Hematopoietic multipotent progenitor cell treated with erythropoietin and hydrocortisone succinate and interleukin-3 and kit ligand, for 15 days (in vitro differentiated cells): ENCODE results near the gene CKS1B.
"Not testable (repeated sequence)": the region's sequence is repeated elsewhere in the genome, so short reads cannot be mapped to it uniquely, and the experiment has no call there.

Experiments used
- DNase-seq: peaks from one replicate; pipeline ENCODE4 v3.0.0-alpha.2; 2015; ENCODE audit warnings: low spot score

The CKS1B gene

DNA sequence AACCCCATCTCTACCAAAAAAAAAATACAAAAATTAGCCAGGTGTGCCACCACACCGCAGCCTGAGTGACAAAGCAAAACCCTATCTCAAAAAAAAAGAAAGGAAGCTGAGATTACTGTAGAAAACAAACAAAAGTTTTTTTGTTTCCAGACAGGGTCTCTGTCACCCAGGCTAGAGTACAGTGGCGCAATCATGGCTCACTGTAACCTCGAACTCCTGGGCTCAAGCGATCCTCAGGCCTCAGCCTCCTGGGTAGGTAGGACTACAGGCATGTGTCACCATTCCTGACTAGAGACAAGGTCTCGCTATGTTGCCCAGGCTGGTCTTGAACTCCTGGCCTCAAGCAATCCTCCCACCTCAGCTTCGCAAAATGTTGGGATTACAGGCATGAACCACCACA, 10.1 kb upstream of the CKS1B start:
- DNase-seq = no peak

DNA sequence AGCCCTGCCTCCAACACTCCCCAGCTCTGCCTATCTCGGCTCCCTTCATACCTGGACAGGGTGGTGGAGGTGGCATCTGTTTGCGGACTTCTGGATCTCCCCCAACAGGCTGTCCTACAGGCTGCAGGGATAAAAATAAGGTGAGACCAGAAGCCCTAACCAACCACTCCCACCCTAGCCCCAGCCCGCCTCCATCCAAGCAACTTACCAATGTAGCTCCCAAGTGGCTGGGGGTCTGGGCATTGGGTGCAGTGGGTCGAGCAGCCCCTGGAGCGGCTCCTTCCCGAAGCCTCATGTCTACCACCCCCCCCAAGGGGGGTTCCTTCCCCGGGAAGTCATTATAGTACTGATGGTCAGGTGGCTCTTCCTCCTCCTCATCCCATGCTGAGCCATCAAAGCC, 8.4 kb upstream of the CKS1B start:
- no peak for DNase-seq

DNA sequence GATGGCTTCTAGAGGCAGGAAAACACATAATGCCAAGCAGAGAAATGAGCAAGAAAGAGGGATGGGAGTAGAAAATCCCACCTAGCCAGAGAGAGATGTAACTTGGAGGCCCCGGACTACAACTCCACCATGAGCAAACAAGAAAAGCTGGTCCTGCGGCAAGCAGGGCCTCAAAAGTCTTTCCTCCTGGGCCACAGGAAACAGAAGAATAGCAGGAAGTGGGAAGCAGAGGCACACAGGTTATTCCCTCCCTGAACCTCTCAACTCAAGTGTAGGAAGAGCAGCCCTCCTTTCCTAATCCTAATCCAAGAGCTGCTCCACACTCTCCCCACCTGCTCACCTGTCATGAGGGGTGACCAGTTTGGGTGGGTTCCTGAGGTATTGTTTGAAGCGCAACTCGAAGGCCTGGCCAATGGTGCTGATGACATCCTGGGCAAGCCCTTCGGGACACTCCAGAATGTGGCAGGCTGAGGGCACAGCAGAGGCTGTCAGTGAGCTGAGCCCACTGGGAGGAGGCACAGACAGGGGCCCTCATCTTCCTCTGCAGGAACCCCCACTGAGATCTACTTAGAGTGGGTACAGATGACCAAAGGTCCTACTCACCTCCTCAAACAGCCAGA, 7.0 kb upstream of the CKS1B start:
- DNase-seq = no peak

DNA sequence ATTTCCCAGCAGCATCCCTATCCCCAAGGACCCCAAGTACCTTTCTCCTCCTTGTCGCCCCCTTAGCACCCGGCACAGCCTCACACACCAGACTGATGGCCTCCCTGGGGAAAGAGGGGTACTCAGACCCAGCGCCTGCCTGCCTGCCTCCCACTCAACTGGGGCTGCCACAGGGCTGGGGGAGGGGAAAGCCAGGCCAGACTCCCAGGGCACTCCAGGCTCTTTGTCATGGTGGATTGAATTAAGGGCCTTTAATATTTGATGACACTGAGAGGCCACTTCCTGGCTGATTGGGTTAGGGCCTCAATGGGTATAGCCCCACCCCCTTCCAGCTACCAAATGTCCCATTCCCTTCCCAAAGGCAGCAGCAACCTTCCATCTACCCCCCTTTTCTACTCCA, 5.8 kb upstream of the CKS1B start:
- no peak for DNase-seq

DNA sequence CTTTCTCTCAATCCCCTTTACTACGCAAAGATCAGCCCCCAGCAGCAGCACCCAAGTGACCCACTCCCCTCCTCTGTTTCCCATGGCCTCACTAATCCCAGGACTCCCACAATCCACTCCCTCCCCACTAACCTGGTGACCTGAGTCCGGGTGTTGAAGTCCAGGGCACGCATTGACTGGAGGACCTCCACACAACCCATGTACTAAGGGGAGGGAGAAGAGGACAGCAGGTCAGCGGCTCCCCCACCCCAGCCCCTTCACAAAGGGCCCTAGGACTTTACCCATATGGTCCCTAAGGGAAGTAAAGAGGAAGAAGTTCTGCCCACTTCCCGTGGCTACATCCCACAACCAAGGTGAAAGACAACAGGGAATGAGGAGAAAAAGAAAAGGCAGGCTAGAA, 5.2 kb upstream of the CKS1B start:
- no peak for DNase-seq

DNA sequence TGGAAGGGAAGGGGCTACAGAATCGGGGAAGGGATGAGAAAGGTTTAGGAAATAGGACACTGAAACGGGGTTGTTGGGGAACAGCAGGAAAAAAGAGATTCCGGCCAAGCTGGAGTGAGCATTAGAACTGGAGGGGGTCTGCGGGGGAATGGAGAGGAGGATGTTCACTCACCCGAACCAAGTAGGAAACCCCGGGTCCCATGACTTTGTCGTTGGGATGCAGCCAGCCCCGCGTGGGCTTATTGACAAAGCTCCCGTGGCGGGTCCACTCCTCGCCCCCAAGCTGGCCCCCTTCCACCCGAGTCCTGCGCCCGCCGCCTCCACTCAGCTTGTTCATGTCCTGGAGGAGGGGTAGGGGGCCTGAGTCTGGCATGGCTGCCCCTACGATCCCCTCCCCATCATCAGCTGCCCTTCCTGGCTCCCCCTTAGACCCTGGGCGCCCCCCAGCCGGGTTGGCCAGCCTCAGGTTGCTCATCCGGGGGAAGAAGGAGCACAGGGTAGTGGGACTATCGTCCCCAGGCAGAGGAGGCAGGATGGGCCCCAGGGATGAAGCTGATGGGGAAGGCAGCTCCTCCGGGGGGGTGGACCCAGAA, 4.5 kb upstream of the CKS1B start:
- DNase-seq = no peak

DNA sequence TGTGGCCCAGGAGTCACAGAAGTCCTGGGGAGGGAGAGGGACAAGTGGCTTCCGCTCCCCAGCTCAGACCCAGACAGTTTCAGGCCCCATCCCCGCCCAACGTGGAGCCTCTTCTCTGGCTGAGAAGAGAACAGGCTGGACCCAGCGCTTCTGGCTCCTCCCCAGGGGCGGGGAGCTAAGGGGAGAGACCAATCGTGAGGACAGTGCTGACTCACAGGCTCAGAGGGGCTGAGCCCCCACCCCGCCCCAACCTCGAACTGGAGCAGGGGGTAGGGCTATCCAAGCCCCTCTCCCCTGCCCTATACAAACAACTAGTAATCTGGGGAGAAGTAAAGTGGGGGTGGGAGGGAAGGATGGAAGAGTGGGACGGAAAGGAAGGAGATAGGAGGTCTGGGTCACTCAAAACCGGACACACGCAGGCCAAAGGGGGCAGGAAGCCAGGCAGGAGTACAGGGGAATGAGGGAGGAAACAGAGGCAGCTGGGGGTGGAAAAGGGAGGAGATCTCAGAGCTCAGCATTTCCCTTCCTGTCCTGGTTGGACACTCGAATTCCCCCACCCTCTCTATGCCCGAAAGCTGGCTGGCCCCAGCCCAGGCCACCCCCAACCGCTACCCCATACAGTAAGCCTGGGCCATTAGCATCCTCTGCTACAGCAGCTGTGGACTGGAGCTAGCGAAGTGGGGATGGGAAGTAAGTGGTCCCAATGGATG, 3.7 kb upstream of the CKS1B start, which contains the start of gene SHC1:
TSS of gene SHC1 (minus strand) at position 117 of the 710 bp plus-strand sequence. CDS start 221 bp downstream, outside the sequence.
- DNase-seq = peak; percentile 86

DNA sequence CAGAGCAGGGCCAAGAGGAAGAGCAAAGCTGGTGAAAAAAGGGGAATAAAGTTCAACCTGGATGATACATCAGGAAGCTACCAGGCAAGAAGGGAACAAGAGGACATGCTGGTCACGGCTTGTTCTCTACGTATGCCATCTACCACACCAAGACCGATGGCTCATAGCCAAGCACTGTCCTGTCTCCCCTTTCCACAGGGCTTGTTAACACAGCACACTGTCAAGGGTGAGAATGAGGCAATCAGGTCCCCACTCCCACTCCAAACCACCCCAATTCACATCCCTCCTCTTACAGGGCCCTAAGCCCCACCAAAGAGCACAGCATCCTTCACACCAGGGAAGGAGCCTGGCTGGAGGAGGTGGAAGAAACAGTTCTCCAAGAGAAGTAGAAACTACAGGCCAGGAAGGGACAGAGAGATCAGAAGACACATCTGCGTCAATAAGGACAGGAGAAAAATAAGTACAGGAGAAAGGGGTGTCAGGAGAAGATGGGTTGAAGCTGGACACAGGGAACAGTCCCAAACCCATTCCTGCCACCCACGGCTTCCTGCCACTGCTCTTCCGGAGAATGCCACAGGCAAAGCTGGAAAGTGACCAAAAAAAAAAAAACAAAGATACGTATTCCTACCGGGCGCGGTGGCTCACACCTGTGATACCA, 3.0 kb upstream of the CKS1B start:
- DNase-seq = no peak

DNA sequence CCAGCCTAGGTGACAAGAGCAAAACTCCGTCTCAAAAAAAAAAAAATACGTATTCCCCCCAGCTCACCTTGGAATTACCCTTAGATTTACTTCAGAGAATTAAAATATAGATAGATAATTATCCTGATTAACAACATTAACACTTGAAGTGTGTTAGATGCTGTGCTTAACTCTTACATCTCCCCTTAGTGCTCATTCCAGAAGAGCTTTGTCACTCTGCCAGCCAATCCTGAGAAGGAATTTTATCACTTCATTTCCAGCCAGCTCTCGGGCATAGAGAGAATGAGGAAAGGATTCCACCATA, 2.3 kb upstream of the CKS1B start:
- DNase-seq = no peak

DNA sequence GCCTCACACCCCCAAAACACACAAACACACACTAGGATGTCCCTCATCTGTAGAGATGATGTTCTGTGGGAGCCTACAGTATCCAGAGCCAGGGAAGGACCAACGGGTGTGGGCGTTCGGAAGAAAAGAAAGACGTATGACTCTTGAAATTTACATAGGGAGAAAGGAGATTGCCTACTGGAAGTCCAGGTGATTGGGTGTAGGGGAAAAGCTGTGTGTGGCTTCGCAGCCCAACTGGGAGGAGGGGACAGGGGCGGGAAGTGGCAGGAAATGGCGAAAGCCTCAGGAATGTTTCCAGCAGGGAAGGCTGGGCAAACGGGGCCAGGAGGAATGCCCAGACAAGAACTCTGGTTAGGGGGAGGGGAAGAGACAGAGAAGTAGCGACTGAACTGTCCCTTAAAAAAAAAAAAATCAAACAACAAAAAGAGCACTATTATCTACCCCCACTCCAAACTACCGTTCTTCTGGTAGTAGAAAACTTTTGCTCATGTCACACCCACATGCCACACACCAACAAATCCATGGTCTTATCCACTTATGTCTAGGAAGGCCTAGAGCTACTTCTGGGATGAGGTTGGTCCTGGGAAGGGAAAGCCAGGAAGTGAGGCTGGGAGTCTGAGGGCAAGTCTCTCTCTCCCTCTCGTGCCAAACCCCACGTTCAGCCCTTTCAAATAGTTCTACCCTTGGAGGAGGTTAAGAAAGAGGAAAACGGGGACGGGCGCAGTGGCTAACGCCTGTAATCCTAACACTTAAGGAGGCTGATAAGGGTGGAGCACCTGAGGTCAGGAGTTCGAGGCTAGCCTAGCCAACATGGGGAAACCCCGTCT, 1.8 kb upstream of the CKS1B start:
- no peak for DNase-seq

DNA sequence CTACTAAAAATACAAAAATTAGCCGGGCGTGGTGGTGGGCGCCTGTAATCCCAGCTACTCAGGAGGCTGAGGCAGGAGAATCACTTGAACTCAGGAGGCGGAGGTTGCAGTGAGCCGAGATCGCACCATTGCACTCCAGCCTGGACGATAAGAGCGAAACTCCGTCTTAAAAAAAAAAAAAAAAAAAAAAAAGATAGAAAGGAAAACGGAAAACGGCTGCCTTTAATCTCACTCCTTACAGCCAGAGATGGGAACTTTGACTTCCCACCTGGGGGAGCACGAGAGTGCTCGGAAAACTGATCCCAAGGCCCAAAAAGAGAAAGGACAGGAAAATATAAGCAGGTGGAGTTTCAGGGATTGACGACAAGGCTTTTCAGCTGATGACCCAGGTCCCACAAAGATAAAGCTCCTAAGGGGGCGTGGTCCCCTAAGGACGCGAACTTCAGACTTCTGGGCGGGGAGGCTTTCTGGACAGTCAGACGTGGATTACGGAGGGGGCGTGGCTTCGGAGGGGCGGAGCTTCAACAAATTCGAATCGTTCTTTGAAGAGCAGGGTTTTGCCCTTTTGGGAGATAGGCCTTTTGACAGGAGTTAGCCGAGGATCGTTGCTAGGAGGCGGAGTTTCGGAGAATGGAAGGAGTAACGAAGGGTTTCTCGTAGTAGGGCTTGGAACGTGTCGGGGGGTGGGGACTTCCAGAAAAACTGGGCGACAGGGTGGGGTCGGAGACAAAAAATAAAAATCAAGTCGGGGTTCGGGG, 958 bp upstream of the CKS1B start:
- DNase-seq = peak; percentile 100

DNA sequence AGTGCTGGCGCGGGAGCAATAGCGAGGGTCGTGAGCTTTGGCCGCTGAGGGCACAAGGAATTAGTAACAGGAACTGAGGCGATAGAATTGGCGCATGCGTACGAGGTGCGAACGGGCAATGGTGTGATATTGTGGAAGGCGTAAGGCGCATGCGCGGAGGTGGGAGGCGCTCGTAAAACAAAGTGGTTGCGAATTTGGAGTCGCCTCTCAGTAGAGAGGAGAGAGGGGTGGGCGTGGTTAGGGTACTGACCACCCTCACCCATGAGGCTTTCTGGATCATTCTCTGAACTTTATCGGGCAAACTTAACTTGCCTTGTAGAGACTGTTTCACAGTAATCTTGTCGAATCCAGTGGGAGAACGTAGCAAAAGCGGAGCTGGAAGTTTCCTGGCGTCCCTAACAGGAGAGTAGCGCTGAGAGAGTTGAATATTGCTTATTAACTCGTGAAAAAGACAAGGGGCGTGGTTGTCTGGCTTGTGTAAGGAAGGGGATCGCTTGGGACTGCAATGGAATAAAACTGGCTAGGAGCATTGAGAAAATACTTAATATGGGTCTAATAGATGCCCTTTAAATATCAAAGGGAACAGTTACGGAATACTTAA, 427 bp downstream of the CKS1B start:
- DNase-seq = peak; percentile 97

DNA sequence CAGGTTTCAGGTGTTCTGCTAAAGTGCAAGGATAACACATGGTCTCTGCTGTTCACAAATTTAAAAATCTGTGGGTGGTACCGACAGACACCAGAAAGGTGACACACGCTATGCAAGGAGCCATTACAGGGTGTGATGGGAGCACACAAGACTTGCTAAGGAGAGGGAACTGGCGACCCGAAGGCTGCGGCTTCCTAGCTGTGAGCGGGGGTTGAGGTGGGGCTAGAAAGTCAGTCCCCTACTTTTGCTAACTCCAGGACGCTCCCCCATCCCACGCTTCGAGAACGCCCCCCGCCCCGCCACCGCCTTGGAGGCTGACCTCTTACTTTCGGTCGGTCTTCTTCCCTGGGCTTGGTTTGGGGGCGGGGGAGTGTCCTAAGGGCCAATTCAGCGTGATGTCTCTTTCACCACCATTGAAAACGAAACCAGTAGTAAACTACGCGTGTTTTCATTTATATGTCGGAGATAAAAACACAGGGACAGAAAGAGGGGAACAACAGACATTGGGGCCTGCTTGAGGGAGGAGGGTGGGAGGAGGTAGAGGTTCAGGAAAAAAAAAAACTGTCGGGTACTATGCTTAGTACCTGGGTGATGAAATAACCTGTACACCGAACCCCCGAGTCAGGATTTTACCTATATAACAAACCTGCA, 1.1 kb downstream of the CKS1B start:
- DNase-seq = peak; percentile 61

DNA sequence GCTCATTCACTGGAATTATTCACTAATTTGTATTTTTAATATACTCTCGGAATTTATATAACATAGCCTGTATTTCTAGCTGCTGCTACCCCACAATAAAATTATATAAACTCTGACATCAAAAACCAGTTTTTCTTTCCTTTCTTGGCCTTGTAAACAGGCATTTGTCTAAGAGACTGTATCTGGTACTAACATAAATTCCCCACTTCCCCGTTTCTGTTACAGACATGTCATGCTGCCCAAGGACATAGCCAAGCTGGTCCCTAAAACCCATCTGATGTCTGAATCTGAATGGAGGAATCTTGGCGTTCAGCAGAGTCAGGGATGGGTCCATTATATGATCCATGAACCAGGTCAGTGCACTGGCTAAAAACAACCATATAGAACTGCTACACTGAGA, 3.3 kb downstream of the CKS1B start:
- not testable (repeated sequence) for DNase-seq

DNA sequence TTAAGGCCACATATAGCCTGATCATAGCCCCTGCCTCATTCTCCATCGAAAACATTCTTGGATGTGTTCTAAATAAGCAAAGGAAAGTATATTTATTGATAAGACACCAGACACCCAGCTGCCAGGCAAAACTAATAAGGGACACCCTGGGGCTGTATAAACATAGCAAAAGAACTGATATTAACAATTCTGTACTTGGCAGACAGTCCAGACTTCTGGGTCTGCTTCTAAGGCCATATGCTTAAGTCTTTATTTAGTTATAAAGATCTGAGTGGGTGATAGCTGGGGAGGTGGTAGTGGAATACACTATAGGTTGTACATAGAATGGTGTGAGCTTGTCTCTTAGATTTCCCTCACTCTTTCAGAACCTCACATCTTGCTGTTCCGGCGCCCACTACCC, 3.9 kb downstream of the CKS1B start:
- DNase-seq = no peak

DNA sequence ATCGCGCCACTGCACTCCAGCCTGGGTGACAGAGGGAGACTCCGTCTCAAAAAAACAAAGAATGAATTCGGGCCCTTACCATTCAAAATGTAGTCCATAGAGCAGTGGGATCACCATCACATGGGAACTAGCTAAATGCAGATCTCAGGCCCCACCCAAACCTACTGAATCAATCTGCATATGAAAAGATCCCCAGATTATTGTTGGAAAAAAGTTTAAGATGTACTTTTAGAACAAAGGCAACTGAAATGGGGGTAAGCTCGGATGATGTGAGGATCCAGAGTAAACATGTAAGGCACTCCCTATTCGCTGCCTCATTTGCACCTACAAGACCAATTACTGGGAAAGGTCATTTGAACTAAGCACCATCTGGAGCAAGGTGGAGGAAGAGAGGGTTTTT, 7.9 kb downstream of the CKS1B start:
- no peak for DNase-seq

DNA sequence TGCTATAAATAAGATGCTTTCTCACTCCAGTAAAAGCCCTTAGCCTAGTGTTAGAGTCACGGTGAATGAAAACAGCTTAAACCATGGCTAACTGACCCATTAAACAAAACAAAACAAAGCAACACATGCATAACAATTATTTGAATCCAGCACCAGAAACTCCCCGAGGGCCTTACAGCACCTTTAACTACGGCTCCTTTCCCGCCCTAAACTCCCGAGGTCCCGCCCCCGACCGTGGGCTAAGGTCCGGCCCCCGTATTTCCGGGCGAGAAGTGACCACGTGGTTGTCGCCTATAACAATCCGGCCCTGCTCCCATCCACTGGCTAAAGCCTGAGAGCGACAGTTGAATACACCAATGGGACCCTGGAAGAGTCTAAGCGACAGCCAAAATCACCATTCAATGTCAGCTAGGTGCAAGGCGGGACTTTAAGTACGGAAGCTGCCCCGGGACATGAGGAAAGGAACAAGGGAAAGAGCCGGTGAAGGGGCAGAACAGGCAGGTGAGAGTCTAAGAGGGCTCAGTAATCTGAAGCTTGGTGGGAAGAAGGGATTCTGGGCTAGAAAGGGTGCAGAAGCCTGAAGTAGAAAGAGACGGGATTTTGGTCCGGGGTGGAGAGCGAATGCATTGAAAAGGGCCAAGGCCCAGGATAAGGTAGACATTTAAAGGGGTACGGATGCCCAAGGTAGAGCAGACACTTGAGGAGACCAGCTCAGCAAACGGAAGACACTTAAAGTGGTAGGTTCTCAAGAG, 8.6 kb downstream of the CKS1B start, which contains the start of gene FLAD1:
TSS of gene FLAD1 (plus strand) at position 448 of the 752 bp plus-strand sequence. CDS start 351 bp downstream, outside the sequence.
- peak; percentile 98 for DNase-seq

DNA sequence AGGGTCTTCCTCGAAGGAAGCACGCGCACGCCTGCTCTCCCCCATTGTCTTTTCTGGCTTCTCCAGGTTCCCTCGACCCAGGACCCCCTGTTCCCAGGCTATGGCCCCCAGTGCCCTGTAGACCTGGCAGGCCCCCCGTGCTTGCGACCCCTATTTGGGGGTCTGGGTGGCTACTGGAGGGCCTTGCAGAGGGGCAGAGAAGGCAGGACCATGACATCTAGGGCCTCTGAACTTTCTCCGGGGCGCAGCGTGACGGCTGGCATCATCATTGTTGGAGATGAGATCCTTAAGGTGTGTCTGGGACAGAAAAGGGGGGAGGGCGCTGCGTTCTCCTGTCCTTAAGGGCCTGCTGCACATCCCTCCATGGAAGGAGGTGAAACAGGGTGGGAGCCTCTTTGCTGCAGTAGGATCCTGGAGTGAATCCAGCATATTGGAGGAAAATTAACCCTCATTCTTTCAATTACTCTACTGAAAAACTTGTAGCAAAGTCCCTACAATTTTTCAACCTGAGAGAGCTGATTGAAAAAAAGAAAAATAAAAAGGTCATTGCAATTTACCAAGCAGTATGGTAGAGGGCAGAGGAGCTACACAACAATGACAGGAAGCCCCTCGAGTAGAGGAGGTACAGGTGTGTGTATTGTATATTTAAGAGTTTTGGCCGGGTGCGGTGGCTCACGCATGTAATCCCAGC, 9.4 kb downstream of the CKS1B start:
- no peak for DNase-seq

DNA sequence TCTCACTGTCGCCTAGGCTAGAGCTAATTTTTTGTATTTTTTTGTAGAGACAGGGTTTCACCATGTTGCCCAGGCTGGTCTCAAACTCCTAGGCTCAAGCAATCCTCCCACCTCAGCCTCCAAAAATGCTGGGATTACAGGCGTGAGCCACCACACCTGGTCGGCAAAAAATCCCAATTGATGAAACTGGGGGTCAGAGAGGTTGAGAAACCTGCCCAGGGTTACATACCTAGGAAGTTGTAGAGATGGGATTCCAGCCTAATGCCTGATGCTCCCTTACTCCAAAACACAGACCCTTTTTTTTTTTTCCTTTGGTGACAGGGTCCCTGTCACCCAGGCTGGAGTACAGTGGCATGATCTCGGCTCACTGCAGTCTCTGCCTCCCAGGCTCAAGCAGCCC, 12.3 kb downstream of the CKS1B start:
- not testable (repeated sequence) for DNase-seq
